Inflammatory macrophage treated with lipopolysaccharide for 4 hours (primary cell): Measurements from ENCODE around the gene SCARF2.
"Not testable (repeated sequence)": the region's sequence is repeated elsewhere in the genome, so short reads cannot be mapped to it uniquely, and the experiment has no call there.

Source experiments
- DNase-seq: peaks from one replicate; pipeline ENCODE4 v3.0.0-alpha.2; 2020

SCARF2 gene

DNA sequence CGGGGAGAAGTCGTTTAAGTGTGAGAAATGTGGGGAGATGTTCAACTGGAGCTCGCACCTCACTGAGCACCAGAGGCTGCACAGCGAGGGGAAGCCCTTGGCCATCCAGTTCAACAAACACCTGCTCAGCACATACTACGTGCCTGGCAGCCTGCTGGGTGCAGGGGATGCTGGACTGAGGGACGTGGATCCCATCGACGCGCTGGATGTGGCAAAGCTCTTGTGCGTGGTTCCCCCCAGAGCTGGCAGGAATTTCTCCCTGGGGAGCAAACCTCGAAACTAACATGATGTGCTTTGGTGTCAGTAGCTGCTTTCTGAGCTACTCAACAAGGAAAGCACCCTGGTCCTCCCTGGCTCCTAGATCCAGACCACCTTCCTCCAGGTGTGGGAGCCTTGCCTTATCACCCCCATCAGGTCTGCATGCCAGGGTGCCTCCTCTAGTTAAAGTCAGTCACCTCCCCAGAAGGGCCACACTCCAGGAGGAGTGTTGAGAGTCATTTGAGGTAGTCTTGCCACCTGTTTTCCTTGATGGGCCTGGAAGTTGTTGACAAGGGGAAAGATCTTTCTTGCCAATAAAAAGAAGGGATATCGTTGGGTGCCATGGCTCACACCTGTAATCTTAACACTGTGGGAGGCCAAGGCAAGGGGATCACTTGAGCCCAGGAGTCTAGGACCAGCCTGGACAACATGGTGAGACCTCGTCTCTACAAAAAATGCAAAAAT is 30.8 kb downstream of the SCARF2 start:
- no peak for DNase-seq

DNA sequence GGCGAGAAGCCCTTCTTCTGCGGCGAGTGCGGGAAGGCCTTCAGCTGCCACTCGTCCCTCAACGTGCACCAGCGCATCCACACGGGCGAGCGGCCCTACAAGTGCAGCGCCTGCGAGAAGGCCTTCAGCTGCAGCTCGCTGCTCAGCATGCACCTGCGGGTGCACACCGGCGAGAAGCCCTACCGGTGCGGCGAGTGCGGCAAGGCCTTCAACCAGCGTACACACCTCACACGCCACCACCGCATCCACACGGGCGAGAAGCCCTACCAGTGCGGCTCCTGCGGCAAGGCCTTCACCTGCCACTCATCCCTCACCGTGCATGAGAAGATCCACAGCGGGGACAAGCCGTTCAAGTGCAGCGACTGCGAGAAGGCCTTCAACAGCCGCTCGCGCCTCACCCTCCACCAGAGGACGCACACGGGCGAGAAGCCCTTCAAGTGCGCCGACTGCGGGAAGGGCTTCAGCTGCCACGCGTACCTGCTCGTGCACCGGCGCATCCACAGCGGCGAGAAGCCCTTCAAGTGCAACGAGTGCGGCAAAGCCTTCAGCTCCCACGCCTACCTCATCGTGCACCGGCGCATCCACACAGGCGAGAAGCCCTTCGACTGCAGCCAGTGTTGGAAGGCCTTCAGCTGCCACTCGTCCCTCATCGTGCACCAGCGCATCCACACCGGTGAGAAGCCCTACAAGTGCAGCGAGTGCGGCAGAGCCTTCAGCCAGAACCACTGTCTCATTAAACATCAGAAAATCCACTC is 31.5 kb downstream of the SCARF2 start:
- no peak for DNase-seq

DNA sequence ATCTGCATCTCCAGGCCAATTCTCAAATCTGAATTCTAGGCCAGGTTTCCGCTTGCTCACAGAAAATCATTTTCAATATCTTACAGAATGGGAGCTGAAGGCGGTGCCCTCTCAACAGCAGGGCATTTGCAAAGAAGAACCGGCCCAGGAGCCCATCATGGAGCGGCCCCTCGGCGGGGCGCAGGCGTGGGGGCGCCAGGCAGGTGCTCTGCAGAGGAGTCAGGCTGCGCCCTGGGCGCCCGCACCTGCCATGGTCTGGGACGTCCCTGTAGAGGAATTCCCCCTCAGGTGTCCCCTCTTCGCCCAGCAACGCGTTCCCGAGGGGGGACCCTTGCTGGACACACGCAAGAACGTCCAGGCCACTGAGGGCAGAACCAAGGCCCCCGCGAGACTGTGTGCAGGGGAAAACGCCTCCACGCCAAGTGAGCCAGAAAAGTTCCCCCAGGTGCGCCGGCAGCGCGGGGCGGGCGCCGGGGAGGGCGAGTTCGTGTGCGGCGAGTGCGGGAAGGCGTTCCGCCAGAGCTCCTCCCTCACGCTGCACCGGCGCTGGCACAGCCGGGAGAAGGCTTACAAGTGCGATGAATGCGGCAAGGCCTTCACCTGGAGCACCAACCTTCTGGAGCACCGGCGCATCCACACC is 32.2 kb downstream of the SCARF2 start:
- no peak for DNase-seq

DNA sequence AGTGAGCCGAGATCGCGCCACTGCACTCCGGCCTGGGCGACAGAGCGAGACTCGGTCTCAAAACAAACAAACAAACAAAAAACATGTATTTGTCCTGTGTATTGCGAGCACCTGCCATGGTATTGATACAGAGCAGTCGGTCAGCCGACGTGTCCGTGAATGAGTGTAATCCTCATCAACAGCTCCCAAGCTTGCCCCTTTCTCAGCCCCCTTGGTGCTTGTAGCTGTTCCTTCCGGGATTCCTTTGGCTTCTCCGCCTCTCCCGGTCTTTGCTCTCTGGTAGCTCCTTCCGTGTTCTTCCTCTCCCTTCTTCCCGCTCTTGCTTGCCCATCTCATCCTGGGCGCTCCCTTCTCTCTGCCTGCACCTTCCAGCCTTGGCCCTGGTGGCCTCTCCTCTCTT is 32.7 kb downstream of the SCARF2 start:
- no peak for DNase-seq

GRCh38 chr22:20403779-20404140 is 33.9 kb downstream of the SCARF2 start:
- DNase-seq: no peak

GRCh38 chr22:20402960-20403778 is 34.5 kb downstream of the SCARF2 start:
- no peak for DNase-seq

DNA sequence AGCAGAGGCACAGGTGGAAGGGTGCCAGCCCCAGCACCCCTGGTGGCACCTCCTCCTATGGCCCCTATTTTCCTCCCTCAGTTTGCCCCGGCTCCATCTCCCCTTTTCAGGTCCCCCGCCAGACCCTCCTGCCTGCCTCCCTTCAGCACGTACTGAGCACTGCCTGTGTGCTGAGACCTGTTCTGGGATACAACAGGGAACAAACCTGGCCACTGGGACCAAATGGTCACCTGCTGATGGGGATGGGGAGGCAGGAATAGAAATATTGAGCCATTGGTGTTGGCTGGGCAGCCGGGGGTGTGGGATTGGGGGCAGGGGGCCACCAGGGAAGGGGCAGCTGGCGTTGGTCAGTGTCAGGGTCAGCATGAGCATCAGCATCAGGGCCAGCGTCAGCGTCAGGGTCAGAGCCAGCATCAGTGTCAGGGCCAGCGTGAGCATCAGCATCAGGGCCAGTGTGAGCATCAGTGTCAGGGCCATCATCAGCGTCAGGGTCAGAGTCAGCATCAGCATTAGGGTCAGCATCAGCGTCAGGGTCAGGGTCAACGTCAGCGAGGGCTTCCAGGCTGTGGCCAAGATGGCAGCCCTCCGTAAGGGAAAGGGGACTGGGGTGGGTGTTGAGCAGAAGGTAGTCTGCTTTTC is 36.1 kb downstream of the SCARF2 start:
- no peak for DNase-seq

DNA sequence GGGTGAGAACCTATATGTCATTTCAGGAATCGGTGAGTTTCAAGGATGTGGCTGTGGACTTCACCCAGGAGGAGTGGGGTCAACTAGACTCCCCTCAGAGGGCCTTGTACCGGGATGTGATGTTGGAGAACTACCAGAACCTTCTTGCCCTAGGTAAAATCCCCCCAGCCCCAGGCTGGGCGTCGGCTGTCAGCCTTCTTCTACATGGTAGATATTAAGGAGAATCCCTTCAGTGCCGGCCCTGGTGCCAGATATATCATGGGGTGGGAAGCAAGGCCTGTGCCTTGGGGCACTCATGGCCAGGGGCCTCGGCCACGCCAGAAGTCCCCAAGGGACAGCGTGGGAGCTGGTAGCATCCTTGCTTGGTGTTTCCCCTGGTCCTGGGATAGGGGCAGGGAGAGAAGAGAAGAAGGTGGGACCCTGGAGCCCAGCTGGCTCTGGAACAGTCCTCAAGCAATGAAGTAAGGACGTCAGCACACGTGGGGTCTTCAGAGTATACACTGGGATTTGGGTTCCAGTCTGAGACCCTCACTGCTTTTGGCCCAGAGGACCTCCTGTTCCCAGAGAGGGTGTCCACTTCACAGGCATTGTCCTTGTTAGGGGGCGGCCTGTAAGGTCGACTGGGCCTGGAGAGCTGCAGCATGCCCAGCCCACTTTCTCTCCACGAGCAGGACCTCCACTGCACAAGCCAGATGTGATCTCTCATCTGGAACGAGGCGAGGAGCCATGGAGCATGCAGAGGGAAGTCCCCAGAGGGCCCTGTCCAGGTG is 36.8 kb downstream of the SCARF2 start:
- no peak for DNase-seq

DNA sequence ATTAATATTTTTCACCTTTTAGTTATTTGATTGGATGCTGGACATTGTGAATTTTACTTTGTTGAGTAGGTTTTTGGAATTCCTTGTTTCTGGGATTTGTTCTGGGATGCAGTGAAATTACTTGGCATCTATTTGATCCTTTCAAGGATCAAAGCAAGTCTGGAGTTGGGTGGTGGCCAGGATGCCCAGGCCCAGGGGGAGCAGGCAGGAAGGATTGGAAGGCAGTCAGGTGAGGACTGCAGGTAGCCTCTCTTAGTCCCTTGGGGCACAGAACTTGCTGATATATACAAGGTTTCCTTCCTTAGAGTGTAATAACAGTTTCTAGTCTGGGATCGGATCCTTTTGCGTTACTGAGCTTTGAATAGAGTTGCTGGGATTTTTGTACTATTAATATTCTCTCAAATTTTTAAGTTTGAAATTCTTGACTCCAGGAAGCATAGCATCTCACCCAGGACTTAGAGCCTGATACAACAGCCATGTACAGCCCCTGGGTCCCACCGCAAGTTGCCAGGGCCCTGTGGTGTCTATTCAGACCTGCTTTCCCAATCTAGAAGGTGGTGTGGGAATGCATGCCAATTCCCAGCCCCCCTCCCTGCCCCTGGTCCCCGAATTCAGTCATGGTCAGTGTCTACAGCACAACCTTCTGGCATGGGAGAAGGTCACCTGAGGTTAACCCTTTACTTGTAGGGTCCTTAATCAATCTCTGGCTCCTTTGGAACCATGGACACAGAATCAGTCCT is 37.6 kb downstream of the SCARF2 start:
- no peak for DNase-seq

GRCh38 chr22:20398420-20398819 is 39.2 kb downstream of the SCARF2 start:
- DNase-seq: no peak

DNA sequence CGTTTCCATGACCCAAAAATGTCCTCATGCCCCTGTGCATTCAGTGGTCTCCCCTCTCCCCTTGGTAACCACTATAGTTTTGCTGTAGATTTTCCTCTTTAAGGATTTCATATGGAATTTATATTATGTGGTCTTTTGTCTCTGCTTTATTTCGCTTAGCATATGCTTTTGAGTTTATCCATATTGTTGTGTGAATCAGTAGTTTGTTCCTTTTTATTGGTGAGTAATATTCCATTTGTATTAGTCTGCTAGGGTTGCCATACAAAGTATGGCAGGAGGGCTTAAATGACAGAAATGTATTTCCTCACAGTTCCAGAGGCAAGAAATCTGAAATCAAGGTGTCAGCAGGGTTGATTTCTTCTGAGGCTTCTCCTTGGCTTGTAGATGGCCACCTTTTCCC is 40.1 kb downstream of the SCARF2 start:
- no peak for DNase-seq

GRCh38 chr22:20396639-20397038 is 41.0 kb downstream of the SCARF2 start:
- no peak for DNase-seq

- DNase-seq: no peak
These were observed 41.7 kb downstream of the SCARF2 start for GRCh38 chr22:20395907-20396287.

DNA sequence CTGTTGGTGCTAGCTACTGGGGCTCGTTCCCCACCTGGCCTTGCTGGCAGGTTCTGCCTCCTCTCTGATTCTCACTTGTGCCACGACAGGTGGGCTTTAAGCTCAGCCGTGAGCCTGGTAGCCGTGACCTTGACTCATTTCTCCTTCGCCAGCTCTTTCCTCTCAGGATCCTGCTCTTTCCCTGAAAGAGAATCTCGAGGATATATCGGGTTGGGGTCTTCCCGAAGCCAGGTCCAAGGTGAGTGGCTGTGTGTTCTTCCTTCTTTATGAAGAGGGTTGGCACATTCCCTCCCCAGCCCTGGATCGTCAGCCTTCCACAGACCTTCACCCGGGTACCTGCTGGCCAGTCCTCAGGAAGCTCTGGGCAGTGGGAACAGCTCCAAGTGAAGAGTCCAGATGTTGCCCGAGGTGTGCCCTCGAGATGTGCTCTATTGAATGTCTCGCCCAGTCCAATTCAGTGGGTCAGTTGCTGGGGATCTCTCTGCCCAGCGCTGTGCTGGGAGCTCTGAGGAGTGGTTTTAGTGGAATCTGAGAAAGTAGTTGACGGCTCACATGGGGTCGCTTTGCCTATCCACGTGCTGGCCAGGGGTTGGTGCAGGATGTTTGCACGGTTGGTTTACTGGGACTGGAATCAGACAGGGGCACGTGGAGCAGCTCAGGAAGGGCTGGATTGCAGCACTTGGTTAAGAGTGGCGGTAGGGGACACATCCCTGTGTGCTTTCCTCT is 42.3 kb downstream of the SCARF2 start:
- no peak for DNase-seq

- DNase-seq: peak; percentile 89
These were observed 43.7 kb downstream of the SCARF2 start, which contains the start of gene ZNF74 for GRCh38 chr22:20393705-20394476. TSS of gene ZNF74 (plus strand) at chr22:20394151. CDS start at chr22:20394629, 478 bp downstream.

GRCh38 chr22:20392983-20393704 is 44.5 kb downstream of the SCARF2 start:
- DNase-seq: no peak

- not testable (repeated sequence) for DNase-seq
These were observed 45.2 kb downstream of the SCARF2 start for GRCh38 chr22:20392365-20392881.

DNA sequence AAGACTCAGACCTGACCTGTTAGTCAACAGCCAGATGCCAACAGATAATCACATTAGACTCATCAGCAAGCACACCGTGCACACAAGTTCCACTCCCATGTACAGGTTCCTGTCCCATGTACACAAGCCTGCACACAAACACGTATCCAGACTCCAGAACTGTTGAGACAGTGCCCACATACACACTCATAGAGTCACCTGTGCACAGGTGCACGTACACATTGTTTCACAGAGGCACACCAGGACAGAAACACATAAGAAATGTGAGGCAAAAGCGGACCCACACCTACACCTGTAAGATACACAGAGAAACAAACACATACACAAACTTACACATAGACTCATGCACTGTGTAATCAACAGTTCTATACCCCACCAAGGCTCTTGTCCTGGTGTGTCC is 46.4 kb downstream of the SCARF2 start:
- no peak for DNase-seq
